Ovary (tissue), 3 donors: Measurements from ENCODE around the gene PKNOX1.
"Not testable (repeated sequence)": the region's sequence is repeated elsewhere in the genome, so short reads cannot be mapped to it uniquely, and the experiment has no call there.

ENCODE experiments used
- CTCF ChIP-seq, 3 donors: fragments of 450-650 bp in 2 of 3; fragments of 200-600 bp in 1 of 3; IDR thresholded peaks; one replicate each; pipeline versions ENCODE4 v1.5.1 to v1.8.0; 2016 to 2022; ENCODE audit warnings: antibody characterized with exemption in 3 of 3, mild to moderate bottlenecking in 1 of 3
- EP300 ChIP-seq: sonication (generic); formaldehyde crosslinking; IDR thresholded peaks from one replicate; pipeline ENCODE4 v1.6.1; 2017; ENCODE audit warnings: antibody characterized with exemption
- POLR2A ChIP-seq: fragments of 450-650 bp; IDR thresholded peaks from one replicate; pipeline ENCODE4 v1.6.1; 2017; ENCODE audit warnings: antibody characterized with exemption, mild to moderate bottlenecking, moderate library complexity
- donor health status: DM: no; HTN: no; CAD: no.

GRCh38 chr21:43037918-43038658 is 63.7 kb downstream of the PKNOX1 start:
- not testable (repeated sequence) for TF ChIP-seq POLR2A; CTCF (IDR thresholded peaks at IDR 0.05); EP300
